ENCODE data around the gene GNA14.

The GNA14 gene

DNA sequence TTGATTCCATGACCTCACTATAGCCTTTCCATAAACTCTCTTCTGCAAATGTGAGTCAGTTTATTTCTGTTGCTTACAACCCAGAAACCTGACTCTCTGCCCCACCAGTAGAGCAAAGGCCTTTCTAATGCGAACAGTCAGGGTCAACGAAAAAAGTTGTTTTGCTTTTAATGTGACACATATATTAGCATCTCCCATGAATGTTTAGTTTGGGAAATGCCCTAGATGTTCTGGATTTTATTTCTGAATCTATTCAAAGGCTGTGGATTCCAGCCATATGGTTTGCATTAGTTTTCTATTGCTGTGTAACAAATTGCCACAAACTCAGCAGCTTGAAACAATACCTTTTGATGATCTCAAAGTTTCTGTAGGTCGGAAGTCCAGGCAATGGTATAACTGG lies 193.5 kb downstream of the GNA14 start:
- no peaks in the 10 kb centered on the region for H3K27me3 ChIP-seq (ENCODE audit: low read depth, low read length)
- H2AFZ ChIP-seq (ENCODE audit: low read depth, low read length) = peak overlapping the region; percentile 95; the same call in 1 of the 2 replicates
- peak overlapping the region; percentile 79 for H3K4me2 ChIP-seq (ENCODE audit: low read length)
- no peak overlapping the region for H3K27ac ChIP-seq (ENCODE audit: low read length)
- H3K9ac ChIP-seq (ENCODE audit: low read length) = no peak overlapping the region
- no peaks in the 10 kb centered on the region for H3K9me3 ChIP-seq (ENCODE audit: insufficient read depth, low read length)
- no peak for TF ChIP-seq EZH2phosphoT487 (IDR thresholded peaks at IDR 0.05; ENCODE audit: low read depth)
- TF ChIP-seq, protein P1, sequence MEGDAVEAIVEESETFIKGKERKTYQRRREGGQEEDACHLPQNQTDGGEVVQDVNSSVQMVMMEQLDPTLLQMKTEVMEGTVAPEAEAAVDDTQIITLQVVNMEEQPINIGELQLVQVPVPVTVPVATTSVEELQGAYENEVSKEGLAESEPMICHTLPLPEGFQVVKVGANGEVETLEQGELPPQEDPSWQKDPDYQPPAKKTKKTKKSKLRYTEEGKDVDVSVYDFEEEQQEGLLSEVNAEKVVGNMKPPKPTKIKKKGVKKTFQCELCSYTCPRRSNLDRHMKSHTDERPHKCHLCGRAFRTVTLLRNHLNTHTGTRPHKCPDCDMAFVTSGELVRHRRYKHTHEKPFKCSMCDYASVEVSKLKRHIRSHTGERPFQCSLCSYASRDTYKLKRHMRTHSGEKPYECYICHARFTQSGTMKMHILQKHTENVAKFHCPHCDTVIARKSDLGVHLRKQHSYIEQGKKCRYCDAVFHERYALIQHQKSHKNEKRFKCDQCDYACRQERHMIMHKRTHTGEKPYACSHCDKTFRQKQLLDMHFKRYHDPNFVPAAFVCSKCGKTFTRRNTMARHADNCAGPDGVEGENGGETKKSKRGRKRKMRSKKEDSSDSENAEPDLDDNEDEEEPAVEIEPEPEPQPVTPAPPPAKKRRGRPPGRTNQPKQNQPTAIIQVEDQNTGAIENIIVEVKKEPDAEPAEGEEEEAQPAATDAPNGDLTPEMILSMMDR (IDR thresholded peaks at IDR 0.05; ENCODE audit: low read depth, low read length) = no peak
- H4K20me1 ChIP-seq (ENCODE audit: insufficient read depth, low read length) = no peaks in the 10 kb centered on the region
- no peaks in the 10 kb centered on the region for H3K79me2 ChIP-seq (ENCODE audit: low read length)
- no peaks in the 10 kb centered on the region for H3K36me3 ChIP-seq (replicated peaks; ENCODE audit: low read depth, low read length)
- H3K4me3 ChIP-seq (ENCODE audit: low read length) = no peak overlapping the region
- peaks cover 28% of the 10 kb centered on the region for H3K4me1 ChIP-seq (ENCODE audit: low read length)

DNA sequence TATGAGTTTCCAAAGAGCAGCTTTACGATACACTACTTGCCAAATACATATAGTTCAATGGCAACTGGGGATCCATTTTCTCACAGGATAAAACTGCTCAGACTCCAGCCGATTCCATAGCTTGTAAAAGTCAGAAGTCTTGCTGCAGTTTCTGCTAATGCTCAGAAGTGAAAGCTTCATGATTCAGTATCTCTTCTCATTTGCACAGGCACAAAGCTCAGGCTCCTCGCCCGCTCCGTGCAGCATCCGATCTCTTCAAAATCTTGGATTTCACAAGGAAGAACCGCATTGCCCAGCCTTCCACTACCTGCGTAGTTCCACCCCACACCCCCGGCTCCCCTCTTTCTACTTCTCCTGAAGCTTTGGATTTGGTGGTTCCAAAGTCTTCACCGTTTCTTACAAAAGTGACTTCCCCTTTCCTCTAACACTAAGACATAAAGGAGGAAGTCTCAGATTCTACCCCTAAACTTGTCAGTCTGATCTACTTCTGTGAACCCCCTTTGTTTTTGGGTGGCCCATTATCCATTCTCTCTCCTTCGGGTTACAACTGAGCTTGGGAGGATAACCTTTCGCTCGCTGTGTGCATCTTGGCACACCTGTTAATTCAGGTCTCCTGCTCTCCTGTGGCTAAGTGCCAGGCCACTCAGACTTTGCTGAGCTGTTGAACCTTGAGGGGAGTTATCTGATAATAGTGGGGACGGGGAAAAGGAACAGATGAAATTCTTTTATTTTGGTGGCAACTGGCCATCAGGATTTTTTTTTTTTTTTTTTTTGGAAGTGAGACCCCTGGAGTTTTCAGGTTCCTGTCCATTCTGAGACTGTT lies 194.1 kb downstream of the GNA14 start:
- Histone ChIP-seq H2AFZ (ENCODE audit: low read depth, low read length) (peak overlapping the region; percentile 95), H3K4me3 (ENCODE audit: low read length) (peak overlapping the region; percentile 79), H3K4me1 (ENCODE audit: low read length) (peaks cover 28% of the 10 kb centered on the region), H3K9me3 (ENCODE audit: insufficient read depth, low read length) (no peaks in the 10 kb centered on the region), H4K20me1 (ENCODE audit: insufficient read depth, low read length) (no peaks in the 10 kb centered on the region), H3K27ac (ENCODE audit: low read length) (peak overlapping the region; percentile 38), H3K27me3 (ENCODE audit: low read depth, low read length) (no peaks in the 10 kb centered on the region), H3K4me2 (ENCODE audit: low read length) (peak overlapping the region; percentile 79), H3K36me3 (replicated peaks; ENCODE audit: low read depth, low read length) (no peaks in the 10 kb centered on the region), H3K9ac (ENCODE audit: low read length) (peak overlapping the region; percentile 62), H3K79me2 (ENCODE audit: low read length) (no peaks in the 10 kb centered on the region)
- TF ChIP-seq EZH2phosphoT487 (IDR thresholded peaks at IDR 0.05; ENCODE audit: low read depth) = no peak
- TF ChIP-seq, protein P1 (IDR thresholded peaks at IDR 0.05; ENCODE audit: low read depth, low read length) = no peak

DNA sequence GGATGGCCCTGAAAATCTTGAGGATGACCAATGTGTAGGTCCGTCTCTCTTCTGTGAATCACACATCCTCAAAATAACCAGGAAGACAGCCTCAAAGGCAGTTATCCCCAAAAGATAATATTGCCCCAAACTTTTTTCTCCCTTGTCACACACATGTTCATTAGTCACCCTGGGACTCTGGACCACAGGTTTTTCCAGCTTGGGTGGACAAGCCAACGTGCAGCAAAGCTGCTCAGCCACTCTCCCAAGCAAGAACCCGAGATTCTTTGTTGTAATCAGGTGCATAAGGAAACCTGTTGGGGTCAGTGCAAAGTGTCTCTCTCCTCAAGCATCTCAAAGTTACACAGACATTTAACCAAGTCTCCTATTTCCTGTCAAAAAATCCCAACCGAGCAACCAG lies 196.6 kb downstream of the GNA14 start:
- Histone ChIP-seq H3K36me3 (replicated peaks; ENCODE audit: low read depth, low read length) (no peaks in the 10 kb centered on the region), H3K4me1 (ENCODE audit: low read length) (peaks cover 22% of the 10 kb centered on the region), H3K4me3 (ENCODE audit: low read length) (no peak overlapping the region), H3K4me2 (ENCODE audit: low read length) (no peak overlapping the region), H3K27me3 (ENCODE audit: low read depth, low read length) (no peaks in the 10 kb centered on the region), H3K9ac (ENCODE audit: low read length) (no peak overlapping the region), H3K9me3 (ENCODE audit: insufficient read depth, low read length) (no peaks in the 10 kb centered on the region), H3K27ac (ENCODE audit: low read length) (no peak overlapping the region), H4K20me1 (ENCODE audit: insufficient read depth, low read length) (no peaks in the 10 kb centered on the region), H3K79me2 (ENCODE audit: low read length) (no peaks in the 10 kb centered on the region), H2AFZ (ENCODE audit: low read depth, low read length) (no peak overlapping the region)
- TF ChIP-seq EZH2phosphoT487 (IDR thresholded peaks at IDR 0.05; ENCODE audit: low read depth) = no peak
- TF ChIP-seq, protein P1 (IDR thresholded peaks at IDR 0.05; ENCODE audit: low read depth, low read length) = no peak

DNA sequence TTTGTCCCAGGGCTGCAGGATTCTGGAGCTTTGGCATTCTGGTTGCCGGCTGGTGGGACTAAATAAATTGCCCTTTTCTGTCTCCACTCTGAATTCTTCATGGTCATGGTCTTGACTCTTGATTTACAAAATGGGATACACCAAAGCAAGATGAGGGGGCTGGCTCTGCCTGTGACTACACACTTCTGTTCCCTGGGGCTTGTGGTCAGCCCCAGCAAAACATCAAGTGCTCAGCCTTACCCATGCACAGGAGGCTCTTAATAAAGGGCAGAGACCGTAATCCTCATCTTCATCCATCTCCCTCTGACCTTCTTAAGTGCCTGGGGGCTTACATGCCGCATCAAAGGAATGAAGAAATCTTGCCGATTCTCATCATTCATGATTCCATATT lies 198.0 kb downstream of the GNA14 start:
- Histone ChIP-seq H3K36me3 (replicated peaks; ENCODE audit: low read depth, low read length) (no peaks in the 10 kb centered on the region), H3K4me2 (ENCODE audit: low read length) (no peak overlapping the region), H3K9me3 (ENCODE audit: insufficient read depth, low read length) (no peaks in the 10 kb centered on the region), H3K27ac (ENCODE audit: low read length) (no peak overlapping the region), H3K27me3 (ENCODE audit: low read depth, low read length) (no peaks in the 10 kb centered on the region), H2AFZ (ENCODE audit: low read depth, low read length) (no peak overlapping the region), H3K4me3 (ENCODE audit: low read length) (no peak overlapping the region), H3K79me2 (ENCODE audit: low read length) (no peaks in the 10 kb centered on the region), H4K20me1 (ENCODE audit: insufficient read depth, low read length) (no peaks in the 10 kb centered on the region), H3K9ac (ENCODE audit: low read length) (no peak overlapping the region), H3K4me1 (ENCODE audit: low read length) (peaks cover 16% of the 10 kb centered on the region)
- TF ChIP-seq, protein P1 (IDR thresholded peaks at IDR 0.05; ENCODE audit: low read depth, low read length) = no peak
- no peak for TF ChIP-seq EZH2phosphoT487 (IDR thresholded peaks at IDR 0.05; ENCODE audit: low read depth)
